HepG2 (cell line): ENCODE data around the gene AP4E1. TPM values are rescaled to one million over a fixed set of nuclear protein-coding genes. Genes with fewer than 3 reads are reported as not detected.

Experiments
- ATAC-seq: fragments of 200-7000 bp; cut with Tn5 transposase; 3 replicates; pipeline ENCODE4 v1.9.1; 2020; ENCODE audit warnings: mild to moderate bottlenecking, moderate library complexity
- BruUV-seq: library from RNA; stranded (reverse); fragments of 400-500 nt; replicated peaks from 2 replicates; lab custom pipeline; 2021; lab: Mats Ljungman, UMichigan
- CTCF ChIA-PET: fragments of 300-600 bp; formaldehyde crosslinking; extraction: SDS; loops from one replicate; lab custom pipeline; 2021; ENCODE audit warnings: low total read pairs, inconsistent platforms, low intra/inter-chr PET ratio; lab: Yijun Ruan, JAX
- POLR2A ChIA-PET: fragments of 350-600 bp; sonication (Branson Sonifier 250); formaldehyde crosslinking; loops from one replicate; lab custom pipeline; 2020; ENCODE audit warnings: antibody characterized with exemption, inconsistent platforms; lab: Yijun Ruan, JAX
- DNase-seq: peaks from one replicate; pipeline ENCODE4 v3.0.0-alpha.2; 2015; ENCODE audit warnings: low spot score
- FAIRE-seq: peaks from 3 replicates; lab custom pipeline; 2011; peaks lifted over from hg19 to GRCh38; lab: Jason Lieb, UNC
- H2AFZ ChIP-seq: one replicate; pipeline ENCODE4 v1.6.1; 2011; ENCODE audit warnings: low read length, inconsistent platforms
- H3K27ac ChIP-seq: fragments of 300-600 bp; 3 replicates; pipeline ENCODE4 v1.8.0; 2011; ENCODE audit warnings: mixed run types, mild to moderate bottlenecking, mixed read lengths, low read length, inconsistent platforms; ENCODE audit not compliant: insufficient read depth; ENCODE audit errors: extremely low read length
- H3K27me3 ChIP-seq, 2 experiments: fragments of 200-600 bp in 1 of 2; 2 replicates in 1 of 2; 3 replicates in 1 of 2; pipeline versions ENCODE4 v1.6.0 to v1.8.0; 2011; ENCODE audit warnings: low read length in 2 of 2, mild to moderate bottlenecking in 2 of 2, moderate library complexity in 2 of 2, inconsistent platforms in 1 of 2; ENCODE audit not compliant: insufficient read depth in 2 of 2, control insufficient read depth in 1 of 2
- H3K36me3 ChIP-seq, 2 experiments: fragments of 200-600 bp in 1 of 2; replicated peaks in 1 of 2; 2 replicates in 1 of 2; 3 replicates in 1 of 2; pipeline versions ENCODE4 v1.5.1 to v1.8.0; 2011; ENCODE audit warnings: low read length in 2 of 2, inconsistent platforms in 1 of 2; ENCODE audit not compliant: insufficient read depth in 2 of 2, control insufficient read depth in 1 of 2
- H3K4me1 ChIP-seq: 2 replicates; pipeline ENCODE4 v1.5.1; 2012; ENCODE audit warnings: low read length, inconsistent platforms; ENCODE audit not compliant: insufficient read depth
- H3K4me2 ChIP-seq: 2 replicates; pipeline ENCODE4 v1.6.0; 2011; ENCODE audit warnings: low read depth, low read length, inconsistent platforms
- H3K4me3 ChIP-seq, 3 experiments: fragments of 200-600 bp in 1 of 3; sonication (generic), shearing (Covaris generic) in 1 of 3; replicated peaks in 1 of 3; 2 replicates each; pipeline ENCODE4 v1.5.1; 2011 to 2016; ENCODE audit warnings: low read length in 3 of 3, inconsistent platforms in 2 of 3, low read depth in 2 of 3, mild to moderate bottlenecking in 2 of 3, control low read depth in 1 of 3, mixed read lengths in 1 of 3; ENCODE audit not compliant: insufficient read depth in 1 of 3
- H3K79me2 ChIP-seq: one replicate; pipeline ENCODE4 v1.6.1; 2011; ENCODE audit warnings: low read length, inconsistent platforms; ENCODE audit not compliant: insufficient read depth
- H3K9ac ChIP-seq: 2 replicates; pipeline ENCODE4 v1.6.0; 2011; ENCODE audit warnings: mild to moderate bottlenecking, low read depth, low read length, inconsistent platforms; ENCODE audit not compliant: insufficient read depth
- H3K9me3 ChIP-seq: 2 replicates; pipeline ENCODE4 v1.5.1; 2012; ENCODE audit warnings: mild to moderate bottlenecking, low read length
- H4K20me1 ChIP-seq: 2 replicates; pipeline ENCODE4 v1.6.0; 2011; ENCODE audit warnings: inconsistent platforms, mild to moderate bottlenecking, low read length, moderate library complexity; ENCODE audit not compliant: insufficient read depth
- ATM ChIP-seq: fragments of 450-650 bp; IDR thresholded peaks from 2 replicates; pipeline ENCODE4 v1.7.1; 2017; ENCODE audit warnings: mild to moderate bottlenecking, borderline replicate concordance
- BCL3 ChIP-seq: sonication (generic); formaldehyde crosslinking; IDR thresholded peaks from 2 replicates; pipeline ENCODE4 v1.5.1; 2020; ENCODE audit warnings: mild to moderate bottlenecking, missing genetic modification reagents, moderate library complexity
- FUBP1 ChIP-seq: sonication (generic); formaldehyde crosslinking; IDR thresholded peaks from 2 replicates; pipeline ENCODE4 v1.5.1; 2020; ENCODE audit warnings: missing genetic modification reagents, mild to moderate bottlenecking, borderline replicate concordance
- GLI4 ChIP-seq: sonication (generic); formaldehyde crosslinking; IDR thresholded peaks from 2 replicates; pipeline ENCODE4 v1.5.1; 2020; ENCODE audit warnings: missing genetic modification reagents, mild to moderate bottlenecking, moderate library complexity, borderline replicate concordance
- HNF1A ChIP-seq, 2 experiments: sonication (generic) in 1 of 2; formaldehyde crosslinking in 1 of 2; IDR thresholded peaks; 2 replicates each; pipeline versions ENCODE4 v1.4.0 to v1.6.1; 2016 to 2020; ENCODE audit warnings: borderline replicate concordance in 1 of 2, low read depth in 1 of 2, mild to moderate bottlenecking in 1 of 2, missing genetic modification reagents in 1 of 2
- HOMEZ ChIP-seq: IDR thresholded peaks from 2 replicates; pipeline ENCODE4 v1.6.1; 2016; ENCODE audit warnings: low read depth
- HOXA9 ChIP-seq: sonication (generic); formaldehyde crosslinking; IDR thresholded peaks from 2 replicates; pipeline ENCODE4 v1.8.1; 2022; ENCODE audit warnings: missing genetic modification reagents, mild to moderate bottlenecking, moderate library complexity, borderline replicate concordance
- POLR2AphosphoS2 ChIP-seq: IDR thresholded peaks from 2 replicates; pipeline ENCODE4 v1.6.1; 2011; ENCODE audit warnings: low read depth, low read length, improper control_type of control experiment
- SNAPC5 ChIP-seq: sonication (generic); formaldehyde crosslinking; IDR thresholded peaks from 2 replicates; pipeline ENCODE4 v1.8.1; 2023; ENCODE audit warnings: mild to moderate bottlenecking, missing genetic modification reagents, borderline replicate concordance
- TBP ChIP-seq: sonication (generic); formaldehyde crosslinking; IDR thresholded peaks from 2 replicates; pipeline ENCODE4 v1.5.0; 2020; ENCODE audit warnings: missing genetic modification reagents
- ZNF101 ChIP-seq: sonication (generic); formaldehyde crosslinking; IDR thresholded peaks from 2 replicates; pipeline ENCODE4 v1.4.0; 2020; ENCODE audit warnings: mild to moderate bottlenecking, low read depth, missing genetic modification reagents, borderline replicate concordance
- ZNF20 ChIP-seq: sonication (generic); formaldehyde crosslinking; IDR thresholded peaks from 2 replicates; pipeline ENCODE4 v1.4.0; 2020; ENCODE audit warnings: mild to moderate bottlenecking, moderate library complexity, missing genetic modification reagents
- ZNF329 ChIP-seq: sonication (generic); formaldehyde crosslinking; IDR thresholded peaks from 2 replicates; pipeline ENCODE4 v1.9.0; 2021; ENCODE audit warnings: low read depth, mild to moderate bottlenecking, missing genetic modification reagents
- ZNF451 ChIP-seq: sonication (generic); formaldehyde crosslinking; IDR thresholded peaks from 2 replicates; pipeline ENCODE4 v1.5.0; 2020; ENCODE audit warnings: mild to moderate bottlenecking, missing genetic modification reagents
- ZNF629 ChIP-seq: sonication (generic); formaldehyde crosslinking; conservative IDR thresholded peaks from 2 replicates; pipeline ENCODE4 v1.5.0; 2020; ENCODE audit warnings: missing genetic modification reagents
- ZNF83 ChIP-seq: sonication (generic); formaldehyde crosslinking; IDR thresholded peaks from 2 replicates; pipeline ENCODE4 v1.4.0; 2020; ENCODE audit warnings: missing genetic modification reagents, mild to moderate bottlenecking, borderline replicate concordance
- WGBS: methylation state at CpG from one replicate; pipeline ENCODE4 v1.1.6; 2017; ENCODE audit warnings: low lambda C conversion rate; 5-methylcytosine and 5-hydroxymethylcytosine counted together
- in situ Hi-C: cut with HindIII; loops from 2 replicates; pipeline ENCODE4 v1.10.0; 2017; ENCODE audit warnings: low pct_unique_long_range_greater_than_20kb; ENCODE audit not compliant: extremely low pct_ligation_motif_present
- intact Hi-C: fragments of 100-400 bp; cut with micrococcal nuclease; formaldehyde crosslinking; loops from one replicate; pipeline ENCODE4 v1.10.0; 2022; ENCODE audit not compliant: unreplicated experiment
- polyA plus RNA-seq, 8 experiments: library from polyadenylated mRNA; depleted of rRNA in 3 of 8; stranded (reverse) in 7 of 8; unstranded in 1 of 8; fragments of >200 nt; fragmentation: Illumina TruSeq in 4 of 8; extraction: Trizol in 4 of 8; gene quantifications; 2 replicates each; pipeline versions ENCODE4 v1.2.1 to v1.2.3, GENCODE V29; 2011 to 2016; ENCODE audit warnings: low read depth in 4 of 8, missing spikeins in 1 of 8, mixed read lengths in 1 of 8; ENCODE audit not compliant: insufficient read depth in 1 of 8
- total RNA-seq, 5 experiments: library from RNA; depleted of rRNA; stranded (reverse); fragments of >200 nt; fragmentation: Illumina TruSeq; extraction: Trizol; gene quantifications; 2 replicates each; pipeline ENCODE4 v1.2.3, GENCODE V29; 2016; ENCODE audit warnings: low read depth in 1 of 5

Gene AP4E1
- total and polyA plus RNA-seq, 2 of the 13 experiments (the other 11 are each of a cell fraction or from before 2014, with no cell fraction given): 2.2 to 7.8 TPM

- Histone ChIP-seq H3K9ac (no peak overlapping the region), H3K9me3 (no peaks in the 10 kb centered on the region), H2AFZ (no peak overlapping the region), H3K27ac (no peak overlapping the region), H3K4me3 (no peak overlapping the region), H3K4me1 (no peaks in the 10 kb centered on the region), H3K27me3 (no peaks in the 10 kb centered on the region), H4K20me1 (no peaks in the 10 kb centered on the region), H3K4me2 (no peak overlapping the region), H3K36me3 (no peaks in the 10 kb centered on the region), H3K79me2 (no peaks in the 10 kb centered on the region)
- ChIA-PET POLR2A (no interaction called here), CTCF (no interaction called here)
- FAIRE-seq (no peak), DNase-seq (no peak), ATAC-seq (no peak)
- BruUV-seq: no TSS peak
- intact Hi-C loops (no loop called here), in situ Hi-C loops (no loop called here)
- 50% methylated on average over 1 of the region's 1 CpG for WGBS
- no peak for TF ChIP-seq ZNF329 (CRISPR knock-in tag)
- TF ChIP-seq FUBP1 (CRISPR knock-in tag): no peak
- no peak for TF ChIP-seq TBP
- TF ChIP-seq BCL3 (CRISPR knock-in tag): no peak
- TF ChIP-seq ZNF101 (CRISPR knock-in tag): no peak
- no peak for TF ChIP-seq HNF1A (IDR thresholded peaks at IDR 0.05; ENCODE audit: low read depth)
- no peak for TF ChIP-seq HNF1A (CRISPR knock-in tag; IDR thresholded peaks at IDR 0.05; ENCODE audit: borderline replicate concordance)
- TF ChIP-seq ZNF629 (CRISPR knock-in tag): no peak
- TF ChIP-seq POLR2AphosphoS2: no peak
- TF ChIP-seq HOMEZ: no peak
- TF ChIP-seq ZNF451 (CRISPR knock-in tag): no peak
- no peak for TF ChIP-seq ATM
- TF ChIP-seq ZNF20: no peak
- TF ChIP-seq GLI4 (CRISPR knock-in tag): no peak
- no peak for TF ChIP-seq ZNF83
- TF ChIP-seq HOXA9 (CRISPR knock-in tag): no peak
- no peak for TF ChIP-seq SNAPC5 (CRISPR knock-in tag)
Measured at GRCh38 chr15:51023499-51023898, 115.0 kb downstream of the AP4E1 start.
